Endothelial cell of umbilical vein (primary cell): ENCODE measurements around the gene MGAT5B.

Experiments used
- EZH2 ChIP-seq: IDR thresholded peaks from 2 replicates; pipeline ENCODE4 v1.6.1; 2012; ENCODE audit warnings: borderline replicate concordance, low read depth, mild to moderate bottlenecking, moderate library complexity, low read length, inconsistent platforms; ENCODE audit not compliant: severe bottlenecking
- POLR2A ChIP-seq: IDR thresholded peaks from 2 replicates; pipeline ENCODE4 v1.6.1; 2012; ENCODE audit warnings: low read depth, mild to moderate bottlenecking, control low read depth, low read length
- TF ChIP-seq, protein P1 (sequence below), 2 donors: IDR thresholded peaks; 1 replicate in 1 of 2; 2 replicates in 1 of 2; pipeline ENCODE4 v1.5.1; 2011; ENCODE audit warnings: low read length in 2 of 2, mild to moderate bottlenecking in 2 of 2, moderate library complexity in 2 of 2, control low read depth in 1 of 2, inconsistent platforms in 1 of 2, low read depth in 1 of 2; ENCODE audit not compliant: insufficient read depth in 1 of 2; ENCODE audit errors: extremely low read depth in 1 of 2
- TF ChIP-seq, protein P2 (sequence below): IDR thresholded peaks from 2 replicates; pipeline ENCODE4 v1.6.1; 2011; ENCODE audit not compliant: insufficient read depth, insufficient read length

DNA sequence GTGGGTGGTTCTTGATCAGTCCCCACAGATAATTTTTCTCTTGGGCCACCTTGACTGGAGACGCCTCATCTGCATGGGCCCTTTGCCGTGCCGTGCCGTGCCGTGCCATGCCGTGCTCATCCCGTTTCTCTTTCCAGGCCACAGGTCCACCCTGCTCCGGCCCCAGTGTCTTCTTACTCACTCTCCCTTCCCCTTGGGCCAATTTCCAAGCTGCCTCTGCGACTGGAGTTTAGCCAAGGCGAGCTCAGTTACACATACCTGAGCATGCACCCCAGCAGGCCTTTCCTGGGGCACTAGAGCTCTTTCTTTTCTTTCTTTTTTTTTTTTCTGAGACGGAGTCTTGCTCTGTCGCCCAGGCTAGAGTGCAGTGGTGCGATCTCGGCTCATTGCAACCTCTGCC, 40.5 kb upstream of the MGAT5B start:
- TF ChIP-seq, protein P1, sequence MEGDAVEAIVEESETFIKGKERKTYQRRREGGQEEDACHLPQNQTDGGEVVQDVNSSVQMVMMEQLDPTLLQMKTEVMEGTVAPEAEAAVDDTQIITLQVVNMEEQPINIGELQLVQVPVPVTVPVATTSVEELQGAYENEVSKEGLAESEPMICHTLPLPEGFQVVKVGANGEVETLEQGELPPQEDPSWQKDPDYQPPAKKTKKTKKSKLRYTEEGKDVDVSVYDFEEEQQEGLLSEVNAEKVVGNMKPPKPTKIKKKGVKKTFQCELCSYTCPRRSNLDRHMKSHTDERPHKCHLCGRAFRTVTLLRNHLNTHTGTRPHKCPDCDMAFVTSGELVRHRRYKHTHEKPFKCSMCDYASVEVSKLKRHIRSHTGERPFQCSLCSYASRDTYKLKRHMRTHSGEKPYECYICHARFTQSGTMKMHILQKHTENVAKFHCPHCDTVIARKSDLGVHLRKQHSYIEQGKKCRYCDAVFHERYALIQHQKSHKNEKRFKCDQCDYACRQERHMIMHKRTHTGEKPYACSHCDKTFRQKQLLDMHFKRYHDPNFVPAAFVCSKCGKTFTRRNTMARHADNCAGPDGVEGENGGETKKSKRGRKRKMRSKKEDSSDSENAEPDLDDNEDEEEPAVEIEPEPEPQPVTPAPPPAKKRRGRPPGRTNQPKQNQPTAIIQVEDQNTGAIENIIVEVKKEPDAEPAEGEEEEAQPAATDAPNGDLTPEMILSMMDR (IDR thresholded peaks at IDR 0.05; ENCODE audit: extremely low read depth in 1 of 2, insufficient read depth in 1 of 2, low read depth in 1 of 2, low read length in 2 of 2): no peak
- no peak for TF ChIP-seq POLR2A
- TF ChIP-seq, protein P2, sequence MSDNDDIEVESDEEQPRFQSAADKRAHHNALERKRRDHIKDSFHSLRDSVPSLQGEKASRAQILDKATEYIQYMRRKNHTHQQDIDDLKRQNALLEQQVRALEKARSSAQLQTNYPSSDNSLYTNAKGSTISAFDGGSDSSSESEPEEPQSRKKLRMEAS: no peak
- no peak for TF ChIP-seq EZH2
